IPS-NIHi11 (cell line): ENCODE measurements around the gene PRKACA.
A peak's percentile ranks its signal among the peaks of the same experiment; 100 is the strongest.

Source experiments
- DNase-seq: peaks from one replicate; pipeline ENCODE4 v3.0.0; 2012; ENCODE audit warnings: mixed read lengths, low spot score

The PRKACA gene

DNA sequence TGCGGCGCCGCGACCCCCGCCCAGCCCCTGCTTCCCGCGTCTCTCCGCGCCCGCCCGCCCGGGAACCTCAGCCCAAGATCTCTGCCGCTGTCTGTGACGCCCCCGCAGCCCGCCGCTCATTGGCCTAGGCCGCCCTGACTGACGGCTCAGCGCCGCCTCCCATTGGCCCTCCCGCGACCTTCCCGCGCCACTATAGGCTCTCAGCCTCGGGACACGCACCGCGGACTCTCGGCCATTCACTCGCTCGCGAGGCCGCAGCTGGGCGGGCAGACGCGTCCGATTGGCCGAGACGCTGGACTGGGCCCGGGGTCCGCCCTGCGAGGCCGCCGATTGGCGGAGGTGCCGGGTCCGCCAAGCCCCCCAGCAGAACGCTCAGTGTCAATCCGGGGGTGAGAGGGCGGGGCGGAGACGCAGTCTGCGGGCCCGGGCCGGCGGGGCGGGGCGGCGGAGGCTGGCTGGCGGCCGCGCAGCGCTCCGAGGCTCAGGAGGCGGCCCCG is at the start of gene PRKACA:
Gene PRKACA, minus strand, starts transcription at position 95 of the 497 bp plus-strand sequence. CDS start 215 bp downstream, outside the sequence.
- DNase-seq: peak; percentile 99

DNA sequence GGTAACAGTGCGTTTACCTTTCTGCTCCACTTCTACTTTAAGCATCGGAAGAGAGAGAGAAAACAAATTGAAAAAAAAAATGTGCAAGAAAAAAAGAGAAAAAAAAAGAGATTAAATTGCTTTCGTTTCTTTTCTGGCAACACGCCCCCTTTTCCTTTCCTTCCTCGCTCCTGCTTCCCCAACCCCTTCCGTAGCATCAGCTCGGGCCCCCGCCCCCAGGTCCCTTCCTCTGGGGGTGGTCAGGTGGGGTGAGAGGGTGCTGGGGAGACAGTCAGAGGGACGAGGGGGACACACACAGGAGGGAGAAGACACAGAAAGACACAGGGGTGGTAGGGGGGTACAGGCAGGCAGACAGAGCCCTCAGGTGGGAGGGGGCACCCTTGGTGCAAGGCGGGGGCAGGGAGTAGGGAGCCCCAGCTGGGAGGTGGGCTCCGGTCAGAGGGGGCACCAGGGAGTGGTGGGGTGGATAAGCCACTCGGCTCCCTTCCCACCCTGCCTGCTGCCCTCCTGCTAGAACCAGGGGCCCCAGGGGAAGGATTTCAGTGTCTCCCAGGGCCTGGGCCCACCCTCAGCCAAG is 49.5 kb upstream of the PRKACA start:
- DNase-seq: peak; percentile 7

DNA sequence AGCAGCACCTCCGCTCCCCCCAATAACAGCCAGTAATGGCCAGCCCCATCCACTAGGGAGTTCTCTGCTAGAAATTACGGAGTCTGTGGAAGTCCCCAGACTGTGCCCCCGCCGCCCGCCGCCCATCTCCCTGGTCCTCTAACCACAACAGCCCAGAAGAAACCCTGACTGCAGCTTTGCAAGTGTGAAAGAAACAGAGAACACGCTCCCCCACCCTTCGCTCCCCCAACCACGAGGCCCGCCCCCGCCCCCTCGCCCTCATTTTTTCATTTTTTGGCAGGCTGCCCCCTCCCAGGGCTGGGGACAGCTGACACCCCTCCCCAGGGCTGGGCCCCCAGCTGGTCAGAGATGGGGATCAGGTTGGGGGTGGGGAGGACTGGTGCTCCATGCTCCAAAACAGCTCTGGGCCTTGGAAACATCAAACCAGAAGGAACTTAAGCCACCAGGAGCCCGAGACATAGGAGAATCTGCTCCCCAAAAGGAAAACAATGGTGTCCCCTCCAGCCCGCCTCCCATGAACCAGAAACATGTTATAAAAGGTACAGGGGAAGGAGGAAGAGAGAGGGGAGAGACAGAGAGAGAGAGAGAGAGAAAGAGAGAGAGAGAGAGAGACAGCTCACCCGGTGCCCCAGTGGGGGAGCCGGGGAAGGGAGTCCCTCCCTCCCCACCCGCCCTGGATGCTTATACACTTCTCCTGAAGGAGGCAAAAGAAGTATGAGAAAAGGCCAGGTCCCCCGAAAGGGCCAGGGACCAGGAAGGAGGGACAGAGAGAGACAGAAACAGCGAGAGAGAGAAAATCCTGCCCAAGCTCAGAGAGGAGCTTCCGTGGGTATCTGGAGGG is 48.6 kb upstream of the PRKACA start:
- peak; percentile 11 for DNase-seq

DNA sequence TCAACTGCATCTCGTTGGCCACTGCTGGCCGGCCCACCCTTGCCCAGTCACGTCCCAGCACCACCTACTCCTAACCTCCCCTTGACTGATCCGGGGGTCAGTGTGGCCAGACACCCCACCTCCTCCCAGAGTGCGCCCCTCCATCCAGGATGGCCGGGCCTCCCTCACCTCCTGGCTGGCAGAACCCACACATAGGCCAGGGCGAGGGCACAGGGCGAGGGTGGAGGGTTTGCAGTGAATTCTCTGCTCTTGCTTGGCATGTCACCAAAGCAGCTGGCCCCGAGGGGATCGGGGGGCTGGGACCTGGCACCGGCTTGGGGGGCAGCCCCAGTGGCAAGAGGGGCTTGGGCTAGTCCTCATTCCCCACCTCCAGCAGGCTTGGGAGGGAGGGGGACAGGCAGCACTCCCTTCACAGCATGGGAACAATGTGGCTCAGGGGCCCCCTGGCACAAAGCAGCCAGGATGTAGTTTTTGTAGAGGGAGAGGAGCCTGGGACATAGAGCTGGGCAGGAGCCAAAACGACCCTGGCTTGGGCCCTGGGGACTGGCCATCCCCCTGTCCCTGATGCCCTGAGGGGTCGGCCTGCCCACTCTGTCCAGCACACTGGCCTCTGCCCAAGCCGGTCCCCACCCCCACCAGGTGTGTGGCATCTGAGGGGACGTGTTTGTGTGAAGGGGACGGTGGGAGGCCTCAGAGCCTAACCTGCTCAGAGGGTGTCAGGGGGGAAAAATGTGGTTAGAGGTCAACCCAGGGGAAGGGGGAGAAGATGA is 47.3 kb upstream of the PRKACA start:
- DNase-seq: peak; percentile 13

DNA sequence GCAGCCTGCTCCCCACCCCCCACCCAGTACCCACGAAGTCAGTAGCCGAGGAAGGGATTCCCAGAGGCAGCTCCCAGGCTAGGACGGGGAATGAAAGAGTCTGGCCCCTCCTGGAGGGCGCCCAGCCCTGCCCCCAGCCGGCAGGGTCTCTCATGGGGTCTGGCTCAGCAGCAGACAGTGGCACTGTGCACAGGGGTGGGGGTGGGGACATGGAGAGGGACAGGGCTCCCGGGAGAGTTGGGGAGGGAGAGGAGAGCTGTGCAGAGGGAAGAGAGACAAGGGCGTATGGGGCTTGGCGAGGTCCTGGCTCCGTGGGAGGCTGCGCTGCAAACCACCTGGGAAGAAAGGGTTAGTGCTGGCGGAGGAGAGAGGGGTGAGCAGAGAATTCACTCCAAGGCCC is 46.5 kb upstream of the PRKACA start:
- peak; percentile 22 for DNase-seq

DNA sequence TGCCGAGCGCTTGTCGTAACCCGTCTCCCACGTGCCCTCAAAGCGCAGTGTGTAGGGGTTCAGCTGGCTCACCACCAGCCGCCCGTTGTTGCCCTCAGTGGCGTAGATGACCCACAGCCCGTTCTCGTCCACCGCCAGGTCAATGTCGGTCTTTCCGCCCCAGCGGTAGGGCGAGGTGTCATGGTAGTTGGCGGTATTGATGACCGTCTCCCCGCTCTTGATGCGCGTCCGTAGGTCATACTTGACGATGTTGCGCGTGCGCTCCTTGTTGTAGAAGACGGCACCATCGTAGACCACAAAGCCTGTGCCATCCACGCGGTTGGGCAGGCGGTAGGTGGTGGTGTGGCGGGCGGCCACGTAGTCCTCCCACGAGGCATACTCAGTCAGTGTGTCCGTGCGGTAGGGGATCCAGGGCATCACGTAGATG is 45.3 kb upstream of the PRKACA start:
- DNase-seq: no peak

DNA sequence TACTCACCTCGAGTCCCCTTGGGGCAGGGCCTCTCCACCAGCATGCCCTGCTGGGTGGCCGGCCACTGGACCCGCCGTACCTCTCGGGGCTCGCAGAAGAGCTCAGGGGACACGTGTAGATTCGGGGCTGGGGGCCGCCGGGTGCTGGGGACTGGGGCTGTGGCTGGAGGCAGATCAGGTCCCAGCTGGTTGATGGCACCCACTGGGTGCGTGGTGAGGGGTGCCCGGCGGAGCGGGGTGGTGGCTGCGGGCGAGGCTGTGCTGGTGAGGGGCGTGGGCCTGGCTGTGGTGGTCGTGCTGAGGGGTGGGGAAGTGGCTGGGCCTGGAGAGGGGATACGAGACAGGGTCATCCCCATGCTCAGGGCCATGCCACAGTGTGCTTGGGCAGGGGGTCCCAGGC is 43.7 kb upstream of the PRKACA start:
- peak; percentile 14 for DNase-seq

DNA sequence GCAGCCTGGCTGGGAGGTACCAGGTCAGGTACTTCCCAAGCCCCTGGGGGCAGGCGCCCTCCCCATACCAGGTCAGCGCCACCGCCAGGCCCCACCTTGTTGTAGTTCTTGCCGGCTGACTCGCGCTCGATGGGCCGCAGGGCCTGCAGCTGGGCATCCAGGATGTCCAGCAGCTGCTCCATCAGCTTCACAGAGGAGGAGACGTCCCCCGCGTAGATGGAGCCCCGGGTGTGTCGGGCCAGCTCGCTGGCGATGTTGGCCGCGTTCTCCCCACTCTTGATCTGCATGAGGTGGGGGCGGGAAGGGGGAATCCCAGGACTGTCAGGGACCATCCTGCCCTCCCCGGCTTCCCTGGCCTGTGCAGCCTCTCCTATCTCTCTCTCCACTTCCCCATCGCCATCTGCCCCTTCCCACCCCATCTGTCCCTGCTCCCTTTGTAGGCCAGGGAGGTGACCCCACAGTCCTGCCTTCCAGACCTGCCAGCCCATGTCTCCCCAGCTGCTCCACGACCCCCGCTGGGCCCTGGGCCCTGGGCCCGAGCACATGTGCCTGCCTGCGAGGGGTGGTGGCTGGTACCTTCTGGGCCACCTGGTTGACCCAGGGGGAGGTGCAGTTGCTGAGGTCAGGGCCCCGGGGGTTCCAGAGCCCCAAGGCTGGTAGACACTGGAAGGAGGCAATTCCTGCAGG is 42.6 kb upstream of the PRKACA start:
- peak; percentile 8 for DNase-seq

DNA sequence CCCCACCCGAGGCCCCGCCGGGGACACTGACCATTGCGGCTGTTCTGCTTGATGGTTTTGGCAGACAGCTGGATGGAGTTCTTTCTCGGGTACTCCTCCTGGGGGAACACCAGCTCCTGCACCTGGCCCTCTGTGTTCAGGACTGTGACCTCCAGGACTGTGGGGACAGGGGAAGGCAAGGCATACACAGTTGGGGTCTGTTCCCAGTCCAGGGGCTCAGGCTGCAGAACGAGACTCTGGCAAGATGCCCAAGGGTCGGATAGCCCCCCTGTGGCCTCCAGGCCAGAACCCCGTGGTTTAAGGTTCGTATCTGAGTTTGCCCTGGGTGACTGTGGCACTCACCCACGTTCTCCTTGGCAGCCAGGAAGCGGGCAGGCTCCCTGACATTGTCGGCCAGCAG is 41.5 kb upstream of the PRKACA start:
- DNase-seq: peak; percentile 7

DNA sequence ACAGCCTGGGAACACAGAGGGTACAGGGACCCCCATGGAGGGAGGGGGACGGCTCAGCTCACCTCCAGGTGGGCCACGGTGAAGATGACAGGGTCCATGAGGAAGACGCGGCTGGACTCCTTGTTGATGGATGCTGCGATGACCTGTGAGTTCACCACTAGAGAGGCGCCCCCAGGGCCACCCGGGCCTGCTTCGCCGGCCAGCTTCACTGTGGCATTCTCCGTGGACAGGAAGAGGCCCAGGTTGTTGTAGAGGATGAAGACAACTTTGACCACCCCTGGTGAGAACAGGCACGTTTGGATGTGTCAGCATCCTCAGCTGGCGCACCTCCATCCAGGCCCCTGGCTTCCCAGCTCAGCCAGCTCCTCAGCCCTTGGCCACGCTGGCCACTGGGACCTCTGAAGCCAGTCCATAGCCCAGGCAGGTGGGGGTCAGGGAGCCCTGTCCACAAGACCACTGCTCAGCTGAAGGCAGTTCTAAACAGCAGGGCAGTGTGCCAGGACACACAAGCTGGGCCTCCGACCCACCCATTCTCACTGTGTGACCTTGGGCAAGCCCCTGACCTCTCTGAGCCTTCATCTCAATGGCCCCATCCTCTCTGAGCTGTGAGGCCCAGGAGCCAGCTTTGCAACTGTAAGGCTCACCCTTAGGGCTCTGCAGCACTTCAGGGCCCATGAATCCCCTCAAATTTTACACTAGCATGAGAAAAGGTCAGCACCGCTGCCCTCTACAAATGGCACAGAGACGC is 40.9 kb upstream of the PRKACA start:
- peak; percentile 9 for DNase-seq

DNA sequence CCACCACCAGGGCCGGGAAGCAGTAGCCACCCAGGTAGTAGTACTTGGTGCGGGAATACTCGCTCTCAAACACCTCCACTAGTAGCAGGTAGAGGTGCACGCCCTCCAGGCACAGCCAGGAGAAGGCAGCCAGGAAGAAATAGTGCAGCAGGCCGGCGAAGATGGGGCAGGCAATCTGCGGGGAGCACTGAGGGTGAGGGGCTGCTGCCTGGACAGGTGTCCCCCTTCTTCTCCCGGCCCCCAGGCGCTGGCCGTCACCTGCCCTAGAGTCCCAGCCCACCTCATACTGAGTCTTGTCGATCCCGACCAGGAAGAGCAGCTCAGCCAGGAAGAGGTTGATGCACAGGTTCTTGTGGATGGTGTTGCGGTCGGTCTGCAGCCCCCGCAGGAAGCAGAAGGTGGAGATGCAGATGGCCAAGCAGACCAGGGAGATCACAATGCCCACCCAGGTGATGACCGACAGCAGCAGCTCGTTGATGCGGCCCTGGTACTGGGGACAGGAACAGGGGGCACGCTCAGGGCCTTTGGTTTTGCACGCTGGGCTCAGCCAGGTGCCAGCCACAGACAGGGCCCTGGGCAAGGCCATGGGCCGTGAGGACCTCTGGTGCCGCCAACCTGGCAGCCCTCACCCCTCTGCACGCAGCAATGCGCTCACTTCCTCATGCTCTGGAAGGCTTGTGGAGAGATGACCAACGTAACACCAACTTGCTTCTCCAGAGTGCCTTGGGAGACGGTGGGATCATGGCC is 39.6 kb upstream of the PRKACA start:
- peak; percentile 8 for DNase-seq

DNA sequence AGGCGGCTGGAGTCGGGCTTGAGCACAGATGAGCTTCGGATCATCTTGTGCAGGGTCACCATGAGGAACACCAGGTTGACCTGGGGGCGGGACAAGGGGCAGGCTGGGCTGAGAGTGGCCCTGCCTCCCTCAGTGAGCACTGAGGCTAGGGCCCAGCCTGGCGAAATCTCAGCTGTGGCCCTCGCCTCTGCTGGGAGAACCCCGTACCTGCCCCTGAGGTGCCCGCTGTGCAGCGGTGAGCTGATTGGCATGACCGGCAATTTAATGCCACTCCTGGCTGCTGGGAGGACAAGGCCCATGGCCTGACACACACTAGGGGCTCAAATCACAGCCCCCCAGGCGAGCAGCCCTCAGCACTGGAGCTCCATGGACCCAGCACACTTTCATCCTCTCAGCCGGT is 38.6 kb upstream of the PRKACA start:
- DNase-seq: peak; percentile 8

DNA sequence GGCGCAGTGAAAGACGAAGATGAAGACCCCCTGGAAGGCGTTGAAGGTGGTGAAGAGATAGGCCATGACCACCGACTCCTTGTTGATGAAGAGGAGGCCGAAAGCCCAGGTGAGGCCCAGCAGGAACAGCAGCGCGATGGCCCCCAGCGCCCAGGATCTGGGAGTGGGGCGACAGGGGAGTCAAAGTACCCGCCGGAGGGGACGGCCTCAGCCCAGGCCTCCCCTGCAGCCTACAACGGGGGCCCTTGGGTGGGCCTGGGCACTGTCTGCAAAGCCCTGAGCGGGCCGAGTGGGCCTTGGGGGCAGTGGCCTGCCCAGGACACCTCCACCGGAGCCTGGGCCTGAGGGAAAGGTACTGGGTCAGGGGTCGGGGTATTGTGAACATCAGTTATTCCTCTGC is 37.8 kb upstream of the PRKACA start:
- peak; percentile 8 for DNase-seq

DNA sequence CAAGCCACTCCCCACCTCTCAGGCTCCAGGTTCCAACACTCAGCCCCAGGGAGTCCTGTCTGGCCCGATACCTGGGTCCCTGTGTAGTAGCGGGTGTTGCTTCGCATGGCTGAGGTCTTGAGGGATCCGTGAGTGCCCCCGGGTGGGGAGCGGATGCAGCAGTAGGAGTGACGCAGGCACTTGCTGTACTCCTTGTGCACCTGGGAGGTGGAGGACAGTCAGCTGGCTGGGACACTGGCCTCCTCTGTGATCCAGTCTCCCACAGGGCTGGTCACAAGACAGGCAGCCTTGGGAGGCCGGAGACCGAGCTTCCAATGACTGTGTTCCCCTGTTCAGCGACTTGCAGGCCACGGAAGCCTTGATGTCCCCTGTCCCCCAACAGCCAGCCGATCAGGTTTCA is 35.2 kb upstream of the PRKACA start:
- DNase-seq: no peak

DNA sequence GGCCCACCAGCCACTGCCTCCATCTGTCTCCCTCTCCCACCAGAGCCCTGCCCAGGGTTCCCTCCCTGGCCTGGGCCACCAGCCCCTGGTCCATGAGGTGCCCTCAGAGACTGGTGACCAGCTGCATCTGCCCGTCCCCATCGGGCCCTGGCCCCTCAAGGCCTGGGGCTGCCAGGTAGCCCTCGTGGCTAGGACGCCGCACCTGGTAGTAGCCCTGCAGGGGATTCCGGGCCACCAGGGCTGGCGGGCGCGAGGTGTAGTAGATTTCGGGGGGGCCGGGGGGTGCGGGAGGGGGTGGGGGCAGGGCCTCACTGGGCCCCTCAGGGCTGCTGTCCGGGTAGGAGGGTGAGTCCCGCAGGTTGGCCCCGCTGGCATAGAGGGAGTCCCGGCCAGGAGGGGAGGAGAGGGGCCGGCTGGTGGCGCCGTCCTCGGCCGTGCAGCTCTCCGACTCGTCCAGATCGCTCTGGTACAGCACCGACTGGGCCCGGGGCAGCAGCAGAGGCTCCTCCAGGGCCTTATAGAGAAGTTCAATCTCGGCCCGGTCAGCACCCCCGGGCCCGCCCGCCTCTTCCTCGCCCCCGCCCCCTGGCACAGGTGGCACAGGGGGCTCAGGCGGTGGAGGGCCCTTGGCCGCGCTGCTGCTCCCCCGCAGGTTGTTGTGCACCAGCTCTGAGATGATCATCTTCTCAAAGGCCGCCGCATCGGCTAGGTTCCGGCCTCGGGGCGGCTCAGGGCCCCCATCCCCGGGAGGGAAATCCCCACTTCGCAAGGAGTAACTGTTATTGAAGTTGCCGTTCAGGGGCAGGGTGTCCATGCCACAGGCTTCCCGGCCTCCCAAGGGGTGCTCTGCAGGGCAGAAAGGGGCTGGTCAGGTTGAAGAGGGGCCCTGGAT is 33.5 kb upstream of the PRKACA start:
- peak; percentile 28 for DNase-seq

DNA sequence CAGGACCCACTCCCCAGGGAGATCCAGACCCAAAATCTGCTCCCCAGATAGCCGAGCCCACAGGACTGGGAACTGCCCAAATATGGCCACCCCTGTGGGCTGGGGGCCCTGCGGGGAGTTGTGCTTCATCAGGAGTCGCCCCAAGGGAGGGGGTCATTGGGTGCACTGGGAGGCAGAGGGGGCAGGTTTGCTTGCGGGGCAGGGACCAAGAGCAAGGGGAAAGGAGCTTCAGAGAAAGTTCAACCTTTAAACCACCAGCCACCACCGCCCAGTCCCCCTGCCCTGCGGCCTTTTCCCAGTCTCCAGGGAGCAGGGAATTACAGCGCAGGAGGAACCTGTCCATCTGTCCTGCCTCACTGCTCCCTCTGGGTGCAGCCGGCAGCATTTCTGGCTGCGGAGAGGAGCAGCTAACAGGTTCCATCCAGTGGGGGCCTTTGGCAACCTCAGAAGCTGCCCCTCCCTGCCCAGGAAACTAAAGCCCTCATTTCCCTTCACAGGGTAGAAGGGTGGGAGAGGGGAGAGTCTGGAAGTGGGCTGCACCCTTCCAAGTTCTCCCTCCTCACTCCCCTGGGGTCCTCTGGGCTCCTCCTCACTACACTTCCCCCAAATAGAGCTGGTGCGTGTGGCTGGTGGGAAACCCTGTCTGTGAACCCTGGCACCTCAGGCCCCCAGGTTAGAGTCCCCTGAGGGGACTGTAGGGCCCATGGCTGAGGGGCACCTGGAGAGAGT is 32.6 kb upstream of the PRKACA start:
- peak; percentile 53 for DNase-seq

DNA sequence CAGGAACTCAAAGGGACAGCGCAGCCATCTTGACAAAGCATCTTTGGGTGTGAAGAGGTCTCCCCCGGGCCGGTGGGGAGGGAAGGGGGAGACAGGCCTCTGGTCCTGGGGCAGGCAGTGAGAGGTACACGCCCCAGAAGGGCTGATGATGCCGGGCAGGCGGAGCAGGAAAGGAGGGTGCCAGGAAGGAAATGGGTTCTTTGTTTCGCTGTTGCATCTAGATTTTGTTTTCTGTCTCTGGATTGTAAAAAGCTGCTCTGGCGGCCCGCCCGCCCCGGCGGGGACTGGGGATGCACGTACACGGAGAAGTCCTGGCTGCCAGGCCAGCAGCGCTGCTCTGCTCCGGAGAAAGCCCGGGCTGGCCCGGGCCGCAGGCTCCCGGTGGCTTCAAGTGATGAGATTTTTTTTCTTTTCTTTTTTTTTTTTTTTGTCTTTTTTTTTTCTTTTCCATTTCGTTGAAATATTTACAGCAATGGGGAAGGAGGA is 32.0 kb upstream of the PRKACA start:
- DNase-seq: peak; percentile 45

DNA sequence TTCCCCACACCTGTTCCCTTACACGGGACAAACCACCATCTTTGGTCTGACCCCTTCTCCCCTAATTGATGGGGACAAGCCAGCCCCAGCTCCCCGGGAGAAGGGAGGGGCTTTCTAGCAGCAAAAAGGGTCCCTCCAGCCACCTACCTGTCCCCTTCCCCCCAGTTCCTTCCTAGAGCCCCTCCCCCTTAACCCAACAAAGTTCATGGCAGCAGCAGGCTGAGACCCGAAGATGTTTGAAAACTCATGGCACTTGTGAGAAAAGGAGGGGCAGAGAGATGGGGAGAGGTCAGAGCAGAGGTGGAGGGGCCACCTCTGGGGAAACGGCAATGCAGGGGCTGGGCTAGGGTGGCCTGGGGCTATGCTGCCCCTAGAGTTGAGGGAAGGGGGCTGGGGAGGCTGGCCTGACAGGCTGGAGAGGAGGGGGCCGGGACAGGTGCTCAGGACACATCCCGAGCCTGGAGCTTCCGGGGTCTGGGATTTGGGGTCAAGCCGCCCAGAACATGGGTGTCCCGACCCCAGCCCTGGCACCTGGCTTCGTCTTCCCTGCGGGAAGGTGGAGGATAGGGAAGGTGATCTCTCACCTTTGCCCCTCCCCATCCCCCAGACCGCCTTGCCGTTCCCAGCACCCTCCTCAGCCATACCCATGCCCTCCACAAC is 31.3 kb upstream of the PRKACA start:
- DNase-seq: peak; percentile 55
